ENCODE results near the gene MDM4. TPM values are rescaled to one million over a fixed set of nuclear protein-coding genes. Genes with fewer than 3 reads are reported as not detected.
A peak's percentile ranks its signal among the peaks of the same experiment; 100 is the strongest.

Gene MDM4
- total RNA-seq, 1 experiment from 2014 or later: 42.1 TPM

GRCh38 chr1:204600968-204601367 is 84.8 kb downstream of the MDM4 start:
- H3K27ac ChIP-seq (ENCODE audit: low read length): no peak overlapping the region
- in situ Hi-C loops (cut with HindIII; ENCODE audit: low pct_unique_long_range_greater_than_20kb, low sequenced_read_pairs): no loop called here

GRCh38 chr1:204602111-204602579 is 85.9 kb downstream of the MDM4 start:
- POLR2A ChIA-PET: interaction anchor here (1.1 kb wide), 1 partner anchor 13 kb away, joined by 5 read pairs; no protein-coding TSS in a partner anchor
- no peak overlapping the region for H3K4me3 ChIP-seq (ENCODE audit: low read depth in 2 of 2, low read length in 2 of 2)
- no peaks in the 10 kb centered on the region for H3K36me3 ChIP-seq (ENCODE audit: control insufficient read depth, insufficient read depth, low read length)
- no peaks in the 10 kb centered on the region for H3K4me1 ChIP-seq (ENCODE audit: control insufficient read depth, insufficient read depth, low read length)
- intact Hi-C loops (cut with micrococcal nuclease; ENCODE audit: unreplicated experiment): no loop called here
- TF ChIP-seq TCF7L2 (IDR thresholded peaks at IDR 0.05; ENCODE audit: low read depth, low read length) (no peak), SIN3A (IDR thresholded peaks at IDR 0.05; ENCODE audit: borderline replicate concordance, insufficient read depth, low read depth, low read length) (no peak), CTCF (IDR thresholded peaks at IDR 0.05) (no peak), REST (IDR thresholded peaks at IDR 0.05; ENCODE audit: insufficient read depth in 1 of 2, low read depth in 2 of 2, low read length in 1 of 2) (no peak), POLR2AphosphoS5 (IDR thresholded peaks at IDR 0.05; ENCODE audit: low read depth, low read length) (no peak)
- H3K27ac ChIP-seq (ENCODE audit: low read length): no peak overlapping the region
- no peaks in the 10 kb centered on the region for H3K9me3 ChIP-seq (ENCODE audit: control insufficient read depth, insufficient read depth, low read depth, low read length)
- CTCF ChIA-PET: interaction anchor here (0.7 kb wide), 1 partner anchor 19 kb away, joined by 3 read pairs; no protein-coding TSS in a partner anchor
- DNase-seq (ENCODE audit: low read depth, low spot score): no peak
- no peaks in the 10 kb centered on the region for H3K27me3 ChIP-seq (ENCODE audit: control insufficient read depth, insufficient read depth, low read length)
- no TSS peak for BruUV-seq (replicated peaks)
- in situ Hi-C loops (cut with HindIII; ENCODE audit: low pct_unique_long_range_greater_than_20kb, low sequenced_read_pairs): no loop called here
- ATAC-seq: no peak

More at GRCh38 chr1:204600968-204601367, 84.8 kb downstream of the MDM4 start:
- Histone ChIP-seq H3K36me3 (ENCODE audit: control insufficient read depth, insufficient read depth, low read length) (no peaks in the 10 kb centered on the region), H3K4me1 (ENCODE audit: control insufficient read depth, insufficient read depth, low read length) (no peaks in the 10 kb centered on the region), H3K4me3 (ENCODE audit: low read depth in 2 of 2, low read length in 2 of 2) (no peak overlapping the region), H3K27me3 (ENCODE audit: control insufficient read depth, insufficient read depth, low read length) (no peaks in the 10 kb centered on the region), H3K9me3 (ENCODE audit: control insufficient read depth, insufficient read depth, low read depth, low read length) (no peaks in the 10 kb centered on the region)
- ChIA-PET CTCF (no interaction called here), POLR2A (no interaction called here)
- no peak for TF ChIP-seq SIN3A (IDR thresholded peaks at IDR 0.05; ENCODE audit: borderline replicate concordance, insufficient read depth, low read depth, low read length)
- no peak for TF ChIP-seq POLR2AphosphoS5 (IDR thresholded peaks at IDR 0.05; ENCODE audit: low read depth, low read length)
- no peak for TF ChIP-seq TCF7L2 (IDR thresholded peaks at IDR 0.05; ENCODE audit: low read depth, low read length)
- intact Hi-C loops (cut with micrococcal nuclease; ENCODE audit: unreplicated experiment): no loop called here
- BruUV-seq (replicated peaks): no TSS peak
- no peak for DNase-seq (ENCODE audit: low read depth, low spot score)
- ATAC-seq: peak; percentile 85; the same call in 1 of the 2 replicates

GRCh38 chr1:204602871-204603542 is 86.8 kb downstream of the MDM4 start:
- ATAC-seq (no peak), DNase-seq (ENCODE audit: low read depth, low spot score) (no peak)
- no peak overlapping the region for H3K27ac ChIP-seq (ENCODE audit: low read length)
- H3K27me3 ChIP-seq (ENCODE audit: control insufficient read depth, insufficient read depth, low read length): no peaks in the 10 kb centered on the region
- CTCF ChIA-PET: interaction anchor here (0.7 kb wide), 1 partner anchor 20 kb away, joined by 3 read pairs; no protein-coding TSS in a partner anchor
- POLR2A ChIA-PET: interaction anchor here (1.1 kb wide), 1 partner anchor 12 kb away, joined by 5 read pairs; no protein-coding TSS in a partner anchor
- intact Hi-C loops (cut with micrococcal nuclease; ENCODE audit: unreplicated experiment) (no loop called here), in situ Hi-C loops (cut with HindIII; ENCODE audit: low pct_unique_long_range_greater_than_20kb, low sequenced_read_pairs) (no loop called here)
- H3K4me3 ChIP-seq (ENCODE audit: low read depth in 2 of 2, low read length in 2 of 2): no peak overlapping the region
- TF ChIP-seq TCF7L2 (IDR thresholded peaks at IDR 0.05; ENCODE audit: low read depth, low read length) (no peak), SIN3A (IDR thresholded peaks at IDR 0.05; ENCODE audit: borderline replicate concordance, insufficient read depth, low read depth, low read length) (no peak), CTCF (IDR thresholded peaks at IDR 0.05) (no peak), REST (IDR thresholded peaks at IDR 0.05; ENCODE audit: insufficient read depth in 1 of 2, low read depth in 2 of 2, low read length in 1 of 2) (no peak), POLR2AphosphoS5 (IDR thresholded peaks at IDR 0.05; ENCODE audit: low read depth, low read length) (no peak)
- no peaks in the 10 kb centered on the region for H3K4me1 ChIP-seq (ENCODE audit: control insufficient read depth, insufficient read depth, low read length)
- BruUV-seq (replicated peaks): no TSS peak
- no peaks in the 10 kb centered on the region for H3K36me3 ChIP-seq (ENCODE audit: control insufficient read depth, insufficient read depth, low read length)
- H3K9me3 ChIP-seq (ENCODE audit: control insufficient read depth, insufficient read depth, low read depth, low read length): no peaks in the 10 kb centered on the region
